K562 (cell line): ENCODE data around the gene CD47. TPM values are rescaled to one million over a fixed set of nuclear protein-coding genes. Genes with fewer than 3 reads are reported as not detected.

Source experiments
- ATAC-seq: fragments of 200-7000 bp; cut with Tn5 transposase; 3 replicates; pipeline ENCODE4 v1.9.1; 2020; ENCODE audit warnings: moderate library complexity
- BruUV-seq: library from RNA; stranded (reverse); fragments of 400-500 nt; replicated peaks from 2 replicates; lab custom pipeline; 2021; lab: Mats Ljungman, UMichigan
- CTCF ChIA-PET: fragments of 300-600 bp; formaldehyde crosslinking; extraction: SDS; loops from one replicate; lab custom pipeline; 2021; ENCODE audit warnings: low intra/inter-chr PET ratio; lab: Yijun Ruan, JAX
- POLR2A ChIA-PET: fragments of 300-600, 350-650 bp; sonication (Branson Sonifier 250); formaldehyde crosslinking; extraction: SDS; loops from one replicate; lab custom pipeline; 2021; ENCODE audit warnings: antibody characterized with exemption, inconsistent platforms; lab: Yijun Ruan, JAX
- DNase-seq, 4 experiments: peaks; one replicate each; pipeline versions ENCODE4 v3.0.0 to v3.0.0-alpha.2; 2011 to 2018; ENCODE audit warnings: low spot score in 3 of 4, mixed read lengths in 3 of 4; ENCODE audit errors: extremely low read depth in 1 of 4
- FAIRE-seq: peaks from 2 replicates; lab custom pipeline; 2011; peaks lifted over from hg19 to GRCh38; lab: Jason Lieb, UNC
- H2AFZ ChIP-seq: 2 replicates; pipeline ENCODE4 v1.6.0; 2011; ENCODE audit warnings: low read depth, low read length, control low read depth, inconsistent platforms
- H3K27ac ChIP-seq: fragments of 200-600 bp; 3 replicates; pipeline ENCODE4 v1.8.0; 2011; ENCODE audit warnings: low read depth, mild to moderate bottlenecking, control low read depth, inconsistent platforms, low read length, moderate library complexity, mixed read lengths; ENCODE audit errors: extremely low read depth
- H3K27me3 ChIP-seq, 2 experiments: fragments of 300-600 bp in 1 of 2; 2 replicates in 1 of 2; 3 replicates in 1 of 2; pipeline versions ENCODE4 v1.6.0 to v1.8.0; 2011; ENCODE audit warnings: inconsistent platforms in 2 of 2, low read length in 2 of 2, mild to moderate bottlenecking in 1 of 2, mixed read lengths in 1 of 2, moderate library complexity in 1 of 2; ENCODE audit not compliant: control insufficient read depth in 2 of 2, insufficient read depth in 2 of 2
- H3K36me3 ChIP-seq: fragments of 300-600 bp; 3 replicates; pipeline ENCODE4 v1.8.0; 2011; ENCODE audit warnings: mild to moderate bottlenecking, low read length, inconsistent platforms; ENCODE audit not compliant: control insufficient read depth, insufficient read depth
- H3K4me1 ChIP-seq, 2 experiments: fragments of 200-600 bp in 1 of 2; replicated peaks in 1 of 2; 2 replicates in 1 of 2; 3 replicates in 1 of 2; pipeline versions ENCODE4 v1.5.1 to v1.8.0; 2011; ENCODE audit warnings: inconsistent platforms in 2 of 2, low read length in 2 of 2, mild to moderate bottlenecking in 1 of 2, mixed read lengths in 1 of 2, moderate library complexity in 1 of 2; ENCODE audit not compliant: control insufficient read depth in 2 of 2, insufficient read depth in 2 of 2
- H3K4me2 ChIP-seq: 2 replicates; pipeline ENCODE4 v1.6.1; 2011; ENCODE audit warnings: low read length, control low read depth, inconsistent platforms, mixed read lengths; ENCODE audit not compliant: insufficient read depth
- H3K4me3 ChIP-seq: fragments of 200-600 bp; sonication (generic), shearing (Covaris generic); 2 replicates; pipeline ENCODE4 v1.5.1; 2016; ENCODE audit warnings: control low read depth, inconsistent platforms
- H3K79me2 ChIP-seq: fragments of 200-600 bp; 3 replicates; pipeline ENCODE4 v1.8.0; 2011; ENCODE audit warnings: low read length, inconsistent platforms; ENCODE audit not compliant: control insufficient read depth, insufficient read depth
- H3K9ac ChIP-seq, 2 experiments: 2 replicates each; pipeline versions ENCODE4 v1.6.0 to v1.6.1; 2011; ENCODE audit warnings: low read depth in 2 of 2, low read length in 2 of 2, control low read depth in 1 of 2, inconsistent platforms in 1 of 2, mild to moderate bottlenecking in 1 of 2, mixed read lengths in 1 of 2; ENCODE audit not compliant: insufficient read depth in 1 of 2
- H3K9me1 ChIP-seq: one replicate; pipeline ENCODE4 v1.6.0; 2011; ENCODE audit warnings: inconsistent platforms, mild to moderate bottlenecking, low read length, moderate library complexity; ENCODE audit not compliant: control insufficient read depth, insufficient read depth
- H3K9me3 ChIP-seq: replicated peaks from 2 replicates; pipeline ENCODE4 v1.5.1; 2011; ENCODE audit warnings: low read depth, low read length, inconsistent platforms; ENCODE audit not compliant: control insufficient read depth, insufficient read depth
- H4K20me1 ChIP-seq: replicated peaks from 2 replicates; pipeline ENCODE4 v1.6.1; 2011; ENCODE audit warnings: low read length, inconsistent platforms, mixed read lengths; ENCODE audit not compliant: control insufficient read depth, insufficient read depth
- ASH1L ChIP-seq: fragments of 450-650 bp; IDR thresholded peaks from 2 replicates; pipeline ENCODE4 v1.6.1; 2018; ENCODE audit warnings: borderline replicate concordance, mild to moderate bottlenecking, low read depth; ENCODE audit not compliant: partially characterized antibody
- HDAC2 ChIP-seq: fragments of 450-650 bp; IDR thresholded peaks from 2 replicates; pipeline ENCODE4 v1.6.1; 2016; ENCODE audit warnings: mild to moderate bottlenecking
- KHSRP ChIP-seq: fragments of 450-650 bp; IDR thresholded peaks from 2 replicates; pipeline ENCODE4 v1.6.1; 2017
- POLR2AphosphoS5 ChIP-seq: IDR thresholded peaks from 2 replicates; pipeline ENCODE4 v1.6.1; 2011; ENCODE audit warnings: mild to moderate bottlenecking, low read depth, low read length, moderate library complexity; ENCODE audit not compliant: control insufficient read depth, insufficient read depth
- TAF1 ChIP-seq: IDR thresholded peaks from 2 replicates; pipeline ENCODE4 v1.6.1; 2011; ENCODE audit warnings: mild to moderate bottlenecking, low read length, moderate library complexity; ENCODE audit not compliant: insufficient read depth, control insufficient read depth, severe bottlenecking; ENCODE audit errors: extremely low read depth
- ZNF239 ChIP-seq: fragments of 250-450 bp; sonication (Bioruptor Pico); IDR thresholded peaks from 2 replicates; pipeline ENCODE4 v1.4.0; 2020; ENCODE audit warnings: mild to moderate bottlenecking
- ZNF324 ChIP-seq: fragments of 250-450 bp; sonication (Bioruptor Pico); IDR thresholded peaks from 2 replicates; pipeline ENCODE4 v1.4.0; 2020; ENCODE audit warnings: mild to moderate bottlenecking
- WGBS: fragments of 100-300 bp; shearing (Covaris generic); methylation state at CpG from one replicate; pipeline ENCODE4 v1.1.6; 2016; ENCODE audit warnings: low coverage, mixed read lengths; ENCODE audit not compliant: insufficient coverage; ENCODE audit errors: missing lambda C conversion rate; 5-methylcytosine and 5-hydroxymethylcytosine counted together
- in situ Hi-C: fragments of 300-500 bp; cut with MboI; formaldehyde crosslinking; loops from 4 replicates; pipeline ENCODE4 v1.15.0; 2018; ENCODE audit warnings: inconsistent platforms, mixed read lengths
- intact Hi-C: fragments of 100-400 bp; cut with micrococcal nuclease; formaldehyde crosslinking; loops from 2 replicates; pipeline ENCODE4 v1.14.2; 2022
- polyA plus RNA-seq, 8 experiments: library from polyadenylated mRNA; depleted of rRNA in 4 of 8; stranded (reverse) in 5 of 8; unstranded in 3 of 8; fragments of >200 nt; fragmentation: Nextera tagmentation in 2 of 8; fragmentation: Illumina TruSeq in 1 of 8; extraction: Ambion mirVana in 2 of 8; extraction: Trizol in 1 of 8; gene quantifications; 2 replicates each; pipeline versions ENCODE4 v1.2.1 to v1.2.3, GENCODE V29; 2011 to 2014; ENCODE audit warnings: inconsistent platforms in 1 of 8, missing spikeins in 1 of 8
- total RNA-seq, 7 experiments: library from RNA; depleted of rRNA in 6 of 7; stranded (reverse); fragments of >200 nt in 6 of 7; fragmentation: Illumina TruSeq in 2 of 7; extraction: Trizol in 2 of 7; gene quantifications; 2 replicates each; pipeline versions ENCODE4 v1.2.1 to v1.2.3, GENCODE V29; 2011 to 2021; ENCODE audit warnings: low replicate concordance in 1 of 7
- TF ChIP-seq, protein P1 (sequence below): fragments of 450-650 bp; formaldehyde crosslinking; IDR thresholded peaks from 2 replicates; pipeline ENCODE4 v1.4.0; 2020; ENCODE audit warnings: mild to moderate bottlenecking, mixed read lengths

CD47 gene
- total and polyA plus RNA-seq, 9 of the 15 experiments (the other 6 are each of a cell fraction or from before 2014, with no cell fraction given) = 10.2 to 62.6 (median 36.3) TPM

DNA sequence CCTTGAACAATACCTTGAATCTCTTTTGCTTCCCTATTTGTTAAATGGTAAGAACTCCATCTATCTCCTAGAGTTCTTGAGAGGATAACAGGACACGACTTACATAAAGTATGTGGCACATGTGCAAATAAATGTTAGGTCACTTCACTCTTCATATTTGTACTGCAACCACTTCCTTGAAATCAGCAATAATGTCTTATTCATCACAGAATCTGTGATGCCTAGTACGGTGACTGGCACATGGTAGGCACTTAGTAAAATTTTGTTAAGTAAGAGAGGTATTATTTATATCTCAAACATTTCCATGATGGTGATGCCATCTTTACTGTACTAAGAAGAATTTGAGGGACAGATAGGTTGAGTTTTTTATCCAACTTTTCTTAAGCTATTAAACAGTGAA, 14.3 kb downstream of the CD47 start:
- Histone ChIP-seq H3K9me1 (no peaks in the 10 kb centered on the region), H4K20me1 (no peaks in the 10 kb centered on the region), H3K9ac (no peak overlapping the region), H3K79me2 (peaks cover 6% of the 10 kb centered on the region; the same call in 2 of the 3 replicates)
- no TSS peak for BruUV-seq
- FAIRE-seq = no peak
- POLR2A ChIA-PET = no interaction called here
- TF ChIP-seq ZNF324 (CRISPR knock-in tag) = no peak
- TF ChIP-seq ASH1L = no peak
- no peak for TF ChIP-seq TAF1
- TF ChIP-seq POLR2AphosphoS5 = no peak
- TF ChIP-seq HDAC2 = no peak
- TF ChIP-seq KHSRP = no peak
- TF ChIP-seq ZNF239 (CRISPR knock-in tag) = no peak
- TF ChIP-seq, protein P1, sequence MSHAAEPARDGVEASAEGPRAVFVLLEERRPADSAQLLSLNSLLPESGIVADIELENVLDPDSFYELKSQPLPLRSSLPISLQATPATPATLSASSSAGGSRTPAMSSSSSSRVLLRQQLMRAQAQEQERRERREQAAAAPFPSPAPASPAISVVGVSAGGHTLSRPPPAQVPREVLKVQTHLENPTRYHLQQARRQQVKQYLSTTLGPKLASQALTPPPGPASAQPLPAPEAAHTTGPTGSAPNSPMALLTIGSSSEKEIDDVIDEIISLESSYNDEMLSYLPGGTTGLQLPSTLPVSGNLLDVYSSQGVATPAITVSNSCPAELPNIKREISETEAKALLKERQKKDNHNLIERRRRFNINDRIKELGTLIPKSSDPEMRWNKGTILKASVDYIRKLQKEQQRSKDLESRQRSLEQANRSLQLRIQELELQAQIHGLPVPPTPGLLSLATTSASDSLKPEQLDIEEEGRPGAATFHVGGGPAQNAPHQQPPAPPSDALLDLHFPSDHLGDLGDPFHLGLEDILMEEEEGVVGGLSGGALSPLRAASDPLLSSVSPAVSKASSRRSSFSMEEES (CRISPR knock-in tag) = no peak
- TF ChIP-seq, all 486 proteins: peak for 0
- H2AFZ ChIP-seq = no peak overlapping the region
- H3K27me3 ChIP-seq = no peaks in the 10 kb centered on the region
- no peaks in the 10 kb centered on the region for H3K4me1 ChIP-seq
- no peak overlapping the region for H3K4me2 ChIP-seq
- ATAC-seq = no peak
- DNase-seq = no peak
- 82% methylated on average over 2 of the region's 2 CpGs for WGBS
- H3K4me3 ChIP-seq = no peak overlapping the region
- H3K27ac ChIP-seq = no peak overlapping the region
- CTCF ChIA-PET = no interaction called here
- peaks cover 5% of the 10 kb centered on the region; the same call in 2 of the 3 replicates for H3K36me3 ChIP-seq
- intact Hi-C loops (no loop called here), in situ Hi-C loops (no loop called here)
- H3K9me3 ChIP-seq = no peaks in the 10 kb centered on the region
